ENCODE results near the gene FKBP15.
A peak's percentile ranks its signal among the peaks of the same experiment; 100 is the strongest.
"Not testable (repeated sequence)": the region's sequence is repeated elsewhere in the genome, so short reads cannot be mapped to it uniquely, and the experiment has no call there.

FKBP15 gene

DNA sequence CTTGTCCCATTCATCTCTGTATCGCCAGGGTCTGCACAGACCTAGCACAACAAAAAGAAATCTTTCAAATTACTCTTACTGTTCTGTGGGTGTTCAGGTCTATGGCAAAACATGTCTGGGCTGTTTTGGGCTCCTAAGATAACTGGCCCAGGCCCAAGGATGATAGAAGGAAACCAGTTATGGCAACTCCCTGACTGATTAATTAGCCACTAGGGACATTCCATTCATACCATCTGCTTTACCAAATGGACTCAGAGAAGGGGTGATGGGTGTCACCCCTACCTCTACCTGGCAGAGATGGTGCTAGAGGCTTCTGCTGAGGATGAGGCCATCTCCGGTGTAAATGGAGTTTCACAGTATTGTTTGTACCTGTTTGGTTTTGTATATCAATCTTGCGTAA lies 68.4 kb downstream of the FKBP15 start:
- no peak overlapping the region for H3K4me3 ChIP-seq (ENCODE audit: low read depth, low read length)
- no peak for DNase-seq (ENCODE audit: low read depth)
- TF ChIP-seq, protein P1, sequence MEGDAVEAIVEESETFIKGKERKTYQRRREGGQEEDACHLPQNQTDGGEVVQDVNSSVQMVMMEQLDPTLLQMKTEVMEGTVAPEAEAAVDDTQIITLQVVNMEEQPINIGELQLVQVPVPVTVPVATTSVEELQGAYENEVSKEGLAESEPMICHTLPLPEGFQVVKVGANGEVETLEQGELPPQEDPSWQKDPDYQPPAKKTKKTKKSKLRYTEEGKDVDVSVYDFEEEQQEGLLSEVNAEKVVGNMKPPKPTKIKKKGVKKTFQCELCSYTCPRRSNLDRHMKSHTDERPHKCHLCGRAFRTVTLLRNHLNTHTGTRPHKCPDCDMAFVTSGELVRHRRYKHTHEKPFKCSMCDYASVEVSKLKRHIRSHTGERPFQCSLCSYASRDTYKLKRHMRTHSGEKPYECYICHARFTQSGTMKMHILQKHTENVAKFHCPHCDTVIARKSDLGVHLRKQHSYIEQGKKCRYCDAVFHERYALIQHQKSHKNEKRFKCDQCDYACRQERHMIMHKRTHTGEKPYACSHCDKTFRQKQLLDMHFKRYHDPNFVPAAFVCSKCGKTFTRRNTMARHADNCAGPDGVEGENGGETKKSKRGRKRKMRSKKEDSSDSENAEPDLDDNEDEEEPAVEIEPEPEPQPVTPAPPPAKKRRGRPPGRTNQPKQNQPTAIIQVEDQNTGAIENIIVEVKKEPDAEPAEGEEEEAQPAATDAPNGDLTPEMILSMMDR (IDR thresholded peaks at IDR 0.05; ENCODE audit: control insufficient read depth, extremely low read depth, insufficient read depth) = no peak

DNA sequence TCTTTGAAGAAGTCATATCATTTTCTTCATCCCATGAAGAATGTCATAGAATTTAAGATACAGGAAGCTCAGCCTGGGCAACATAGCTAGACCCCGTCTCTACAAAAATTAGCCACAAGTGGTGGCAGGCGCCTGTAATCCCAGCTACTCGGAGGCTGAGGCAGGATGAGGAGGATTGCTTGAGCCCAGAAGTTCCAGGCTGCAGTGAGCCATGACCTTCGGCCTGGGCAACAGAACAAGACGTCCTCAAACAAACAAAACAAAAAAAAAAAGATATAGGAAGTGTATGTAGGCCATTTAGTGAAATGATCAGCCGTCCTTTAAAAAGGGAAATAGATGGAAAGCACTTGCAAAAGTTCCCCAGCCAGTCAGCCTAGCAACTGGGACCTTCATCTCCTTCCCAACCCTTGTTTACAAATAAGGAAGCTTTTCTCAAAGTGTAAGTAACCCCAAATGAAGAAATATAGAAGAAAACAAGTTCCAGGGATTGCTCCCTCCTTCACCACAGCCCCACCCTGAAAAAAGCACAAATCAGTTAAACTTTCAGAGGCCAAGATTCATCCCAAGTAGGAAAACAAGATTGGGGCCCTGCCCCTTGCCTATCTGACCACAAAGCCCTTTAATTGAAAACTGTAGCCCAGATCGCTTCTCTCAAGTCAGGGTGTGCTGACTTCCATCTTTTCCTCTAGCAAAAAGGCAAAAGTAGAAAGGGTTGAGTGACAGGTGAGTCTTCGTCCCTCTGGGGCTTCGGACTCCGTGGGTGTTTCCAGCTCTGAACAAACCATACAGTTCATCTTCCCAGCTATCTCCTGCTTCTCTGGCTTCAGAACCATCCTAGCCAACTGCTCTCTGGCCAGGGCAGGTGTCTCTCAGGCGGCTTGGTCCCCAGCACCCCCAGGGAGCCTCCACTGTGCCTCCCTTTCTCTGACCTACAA lies 69.1 kb downstream of the FKBP15 start:
- TF ChIP-seq, protein P1 (IDR thresholded peaks at IDR 0.05; ENCODE audit: control insufficient read depth, extremely low read depth, insufficient read depth) = no peak
- DNase-seq (ENCODE audit: low read depth) = no peak

DNA sequence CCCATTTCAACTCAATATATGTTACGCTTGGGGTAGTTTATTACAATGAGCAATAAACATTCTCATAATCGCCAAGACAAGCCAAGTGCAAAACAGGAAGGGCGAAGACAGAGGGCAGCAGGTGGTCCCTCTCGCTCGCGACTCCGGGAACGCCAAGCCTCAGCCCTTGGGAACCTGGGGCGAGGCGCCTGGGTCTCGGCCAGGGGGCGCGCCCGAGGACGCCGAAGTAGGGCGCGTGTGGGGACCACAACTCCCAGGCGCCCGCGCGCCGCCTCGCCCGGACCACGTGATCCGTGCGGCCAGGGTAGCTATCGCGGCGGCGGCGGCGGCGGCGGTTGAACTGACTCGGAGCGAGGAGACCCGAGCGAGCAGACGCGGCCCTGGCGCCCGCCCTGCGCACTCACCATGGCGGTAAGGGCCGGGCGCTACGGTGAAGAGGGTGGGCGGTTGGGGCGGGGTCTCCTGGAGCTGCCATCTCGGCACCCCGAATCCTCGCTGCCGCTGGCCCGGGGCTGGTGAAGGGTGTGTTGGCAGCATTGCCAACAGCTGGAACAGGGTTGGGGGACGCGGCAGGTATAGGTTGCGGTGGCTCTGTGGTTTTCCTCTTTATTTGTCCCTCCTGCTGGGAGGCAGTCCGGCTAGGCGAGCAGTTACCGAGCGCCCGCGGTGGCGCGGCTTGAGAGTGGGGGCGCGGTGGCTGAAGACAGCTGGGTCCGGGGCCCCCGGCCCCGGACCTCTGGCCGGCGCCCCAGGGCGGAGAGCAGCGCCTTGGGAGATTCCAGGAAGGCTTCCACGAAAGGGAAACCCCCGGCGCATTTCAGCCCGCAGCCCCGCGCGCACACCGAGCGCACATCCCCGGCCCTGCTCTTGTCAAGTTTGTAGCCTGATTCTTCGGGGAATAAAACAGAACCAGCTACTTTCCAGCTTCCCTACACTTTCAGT lies 70.1 kb downstream of the FKBP15 start, which contains the start of gene SLC31A2:
SLC31A2 (plus strand) TSS at position 338 of the 942 bp plus-strand sequence; CDS start at position 406, 68 bp downstream.
- peak within 1 kb of the TSS; percentile 66 for H3K4me3 ChIP-seq (ENCODE audit: low read depth, low read length)
- TF ChIP-seq, protein P1 (IDR thresholded peaks at IDR 0.05; ENCODE audit: control insufficient read depth, extremely low read depth, insufficient read depth) = peak; percentile 40; the same call in 1 of the 2 replicates
- peak; percentile 33 for DNase-seq (ENCODE audit: low read depth)

More for the DNA sequence above, 69.1 kb downstream of the FKBP15 start:
- H3K4me3 ChIP-seq (ENCODE audit: low read depth, low read length) = peak overlapping the region; percentile 66

DNA sequence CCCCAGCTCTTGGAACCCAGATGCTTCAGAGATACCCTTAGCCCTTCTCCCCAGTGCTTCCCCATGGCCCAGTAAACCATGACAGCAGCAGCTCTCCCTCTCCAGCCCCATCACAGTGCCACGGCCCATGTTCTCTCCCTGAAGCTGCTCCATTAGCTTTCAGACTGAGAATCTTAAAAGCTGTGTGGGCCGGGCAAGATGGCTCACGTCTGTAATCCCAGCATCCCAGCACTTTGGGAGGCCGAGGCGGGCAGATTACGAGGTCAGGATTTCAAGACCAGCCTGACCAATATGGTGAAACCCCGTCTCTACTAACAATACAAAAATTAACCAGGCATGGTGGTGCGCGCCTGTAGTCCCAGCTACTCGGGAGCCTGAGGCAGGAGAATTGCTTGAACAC lies 71.5 kb downstream of the FKBP15 start:
- H3K4me3 ChIP-seq (ENCODE audit: low read depth, low read length); DNase-seq (ENCODE audit: low read depth): not testable (repeated sequence)

DNA sequence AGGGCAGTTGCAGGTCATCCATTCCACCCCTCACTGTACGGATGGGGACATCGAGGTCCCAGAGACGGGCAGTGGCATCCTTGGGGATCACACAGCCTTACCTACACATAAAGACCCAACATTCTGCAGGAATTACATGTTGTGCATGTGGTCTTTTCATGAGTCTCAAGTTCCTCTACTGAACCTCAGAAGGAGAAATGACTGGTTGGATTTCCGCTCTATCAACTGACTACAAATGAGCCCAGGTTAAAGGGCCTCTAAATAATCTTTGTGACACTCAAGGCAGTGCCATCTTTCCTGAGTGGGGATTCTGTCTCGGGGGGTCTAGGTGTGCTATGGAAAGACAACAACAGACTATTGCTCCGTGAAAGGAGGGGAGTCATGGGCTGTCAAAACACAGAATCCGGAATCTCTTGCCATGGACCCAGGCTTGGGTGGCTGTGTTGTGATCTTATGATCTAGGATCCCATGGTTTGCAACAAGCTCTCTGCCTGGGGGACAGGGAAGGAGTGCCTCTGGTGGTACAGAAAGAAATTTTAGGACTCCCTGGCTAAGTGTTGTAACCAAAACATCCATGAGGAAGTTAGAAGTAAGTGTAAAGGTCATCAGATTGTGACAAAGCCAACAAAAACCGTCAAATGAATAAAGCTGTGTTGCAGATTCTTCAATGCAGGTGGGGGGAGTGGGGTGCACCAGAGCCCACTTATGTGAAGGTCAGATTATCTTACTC lies 72.1 kb downstream of the FKBP15 start:
- DNase-seq (ENCODE audit: low read depth) = no peak
- TF ChIP-seq, protein P1 (IDR thresholded peaks at IDR 0.05; ENCODE audit: control insufficient read depth, extremely low read depth, insufficient read depth) = no peak
- H3K4me3 ChIP-seq (ENCODE audit: low read depth, low read length) = no peak overlapping the region

DNA sequence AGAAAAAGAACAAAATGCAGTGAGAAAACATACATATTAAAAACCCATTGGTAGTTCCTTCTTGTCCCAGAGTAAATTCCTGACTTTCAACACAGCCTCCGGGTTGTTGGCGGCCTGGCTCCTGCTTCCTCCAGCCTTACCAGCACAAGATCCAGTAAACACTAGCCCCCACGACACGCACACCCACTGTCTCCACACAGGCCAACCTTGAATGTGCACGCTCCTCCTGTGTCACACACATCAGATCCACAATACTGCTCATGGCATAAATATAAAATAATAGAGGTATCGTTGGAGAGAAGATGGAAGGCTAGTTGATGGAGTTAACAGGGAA lies 72.7 kb downstream of the FKBP15 start:
- no peak for DNase-seq (ENCODE audit: low read depth)
- no peak overlapping the region for H3K4me3 ChIP-seq (ENCODE audit: low read depth, low read length)

More for the DNA sequence above, 72.7 kb downstream of the FKBP15 start:
- TF ChIP-seq, protein P1 (IDR thresholded peaks at IDR 0.05; ENCODE audit: control insufficient read depth, extremely low read depth, insufficient read depth) = no peak
